GM18907 (cell line): Measurements from ENCODE around the gene HHAT.
"Not testable (repeated sequence)": the region's sequence is repeated elsewhere in the genome, so short reads cannot be mapped to it uniquely, and the experiment has no call there.

ENCODE experiments used
- ATAC-seq: cut with Tn5 transposase; IDR thresholded peaks from one replicate; pipeline ENCODE4 v1.9.1; 2021; ENCODE audit warnings: mild to moderate bottlenecking, moderate library complexity; ENCODE audit not compliant: unreplicated experiment

HHAT gene

DNA sequence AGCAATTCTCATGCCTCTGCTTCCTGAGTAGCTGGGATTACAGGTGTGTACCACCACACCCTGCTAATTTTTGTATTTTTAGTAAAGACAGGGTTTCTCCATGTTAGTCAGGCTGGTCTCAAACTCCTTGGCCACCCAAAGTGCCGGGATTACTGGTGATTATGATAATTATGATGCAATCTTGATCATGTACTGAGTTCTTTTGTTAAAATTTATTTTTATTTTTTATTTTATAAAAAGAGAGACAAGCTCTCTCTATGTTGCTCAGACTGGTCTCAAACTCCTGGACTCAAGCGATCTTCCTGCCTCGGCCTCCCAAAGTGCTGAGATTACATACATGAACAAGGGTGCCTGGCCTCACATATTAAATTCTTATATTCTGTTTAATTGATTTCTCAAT lies 25.6 kb downstream of the HHAT start:
- ATAC-seq = not testable (repeated sequence)

DNA sequence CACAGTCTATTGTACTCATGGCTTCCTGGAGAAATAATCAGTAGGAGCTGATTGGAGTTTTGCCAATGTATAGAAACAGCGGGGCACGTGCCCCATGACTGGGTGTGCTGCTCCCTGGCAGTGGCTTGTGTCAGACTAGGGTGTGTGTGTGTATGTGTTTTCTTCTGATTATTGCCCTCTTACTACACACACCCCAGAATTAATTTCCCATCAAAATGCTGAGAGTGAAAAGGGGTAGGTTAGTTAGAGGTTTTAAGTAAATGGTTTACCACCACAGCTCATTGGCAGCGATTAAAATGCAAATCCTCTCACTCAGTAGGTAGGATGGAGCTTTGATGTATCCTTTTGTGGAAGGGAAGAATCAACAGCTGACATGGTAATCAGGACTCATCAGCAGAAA lies 29.9 kb downstream of the HHAT start:
- no peak for ATAC-seq

DNA sequence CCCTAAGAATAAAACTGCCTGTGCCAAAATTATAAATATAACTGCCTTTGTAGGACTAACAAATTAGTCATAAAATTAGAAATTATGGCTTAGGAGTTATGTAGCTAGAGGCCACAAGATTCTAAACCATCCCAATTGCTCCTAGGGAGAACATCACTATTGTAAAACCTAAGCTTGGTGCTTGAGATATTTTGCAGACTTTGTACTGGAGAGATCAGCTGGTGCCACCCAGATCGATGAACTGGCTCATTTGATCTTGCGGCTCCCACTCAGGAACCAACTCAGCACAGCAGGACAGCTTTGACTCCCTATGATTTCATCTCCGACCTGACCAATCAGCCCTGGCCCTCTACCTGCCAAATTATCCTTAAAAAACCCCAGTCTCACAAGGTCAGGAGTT lies 30.6 kb downstream of the HHAT start:
- no peak for ATAC-seq

DNA sequence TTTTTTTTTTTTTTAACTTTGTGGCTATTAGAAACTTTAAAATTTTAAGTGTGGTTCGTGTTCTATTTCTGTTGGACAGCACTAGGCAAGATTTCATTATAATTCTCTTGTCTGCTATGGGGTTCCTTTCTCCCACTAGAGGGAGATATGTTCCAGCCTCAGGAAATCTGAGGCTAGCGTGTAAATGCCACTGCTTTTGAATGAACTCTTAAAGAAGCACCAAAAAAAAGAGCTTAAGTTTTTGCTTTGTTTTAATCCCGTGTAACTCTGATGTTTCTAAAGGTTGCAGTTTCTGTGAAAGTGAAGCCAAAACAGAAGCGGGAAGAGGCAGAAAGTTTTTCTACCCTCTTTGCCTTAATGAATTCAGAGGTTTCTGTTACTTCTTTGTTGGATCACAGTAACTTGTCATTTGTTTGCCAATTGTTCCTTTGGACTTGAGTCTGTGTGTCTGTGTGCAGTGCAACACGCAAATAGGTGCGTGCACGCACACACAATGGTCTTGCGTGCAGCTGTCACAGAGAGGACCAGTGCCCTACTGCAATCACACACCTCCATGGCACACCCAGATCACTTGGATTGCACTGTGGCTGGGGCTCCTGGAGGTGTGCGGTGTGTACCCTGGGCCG lies 32.3 kb downstream of the HHAT start:
- peak; percentile 85 for ATAC-seq

DNA sequence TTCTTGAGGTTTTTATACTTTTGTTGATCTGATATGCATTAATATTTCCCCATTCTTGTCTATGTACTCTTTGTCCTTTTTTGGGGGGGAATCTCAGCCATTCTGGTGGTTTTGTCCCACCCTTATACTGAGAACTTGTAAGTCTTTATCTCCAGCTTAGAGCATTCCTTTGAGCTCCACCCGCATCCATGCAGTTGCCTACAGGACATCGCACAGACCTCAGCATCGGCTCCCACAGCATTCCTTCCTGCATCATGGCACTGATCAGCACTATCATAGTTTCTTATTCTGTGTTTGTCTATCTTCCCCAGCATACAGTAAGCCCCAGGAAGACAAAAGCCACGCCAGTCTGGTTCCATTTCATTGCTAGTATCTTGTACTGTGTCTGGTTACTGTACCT lies 33.0 kb downstream of the HHAT start:
- ATAC-seq = no peak

DNA sequence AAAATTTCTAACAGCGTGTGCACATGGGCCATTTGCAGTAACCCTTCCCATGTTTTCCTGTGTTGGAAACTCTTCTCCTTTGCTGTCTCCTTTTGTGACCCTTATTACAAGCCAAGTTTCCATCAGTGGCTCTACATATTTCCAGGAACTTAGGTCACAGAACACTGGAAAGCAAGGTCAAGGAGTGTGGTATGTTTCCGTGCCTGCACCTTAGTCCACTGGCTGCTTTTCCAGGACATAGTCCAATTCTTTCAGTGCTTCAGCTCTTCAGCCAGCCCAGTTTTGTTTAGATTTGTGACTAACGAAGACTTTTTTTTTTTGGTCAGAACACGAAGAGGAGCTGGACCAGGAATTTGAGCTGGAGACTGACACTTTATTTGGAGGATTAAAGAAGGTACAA lies 33.8 kb downstream of the HHAT start:
- no peak for ATAC-seq

DNA sequence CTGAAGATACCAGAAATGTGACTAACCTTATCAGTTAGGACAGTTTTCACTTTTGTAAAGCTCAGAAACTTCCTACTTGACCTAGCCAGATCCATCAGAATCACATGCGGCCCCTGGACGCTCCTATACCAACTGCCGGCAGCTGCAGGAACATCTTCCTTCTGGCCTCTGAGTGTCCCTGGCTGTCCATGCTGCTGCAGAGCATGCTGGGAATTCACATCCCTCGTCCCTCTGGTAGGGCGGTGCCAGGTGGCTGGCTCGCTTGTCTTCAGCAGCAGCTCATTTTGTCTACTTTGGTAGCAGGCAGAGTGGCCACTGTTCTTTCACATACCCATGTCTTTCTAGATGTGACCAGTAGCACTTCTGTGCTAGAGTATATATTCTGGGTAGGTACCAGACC lies 34.4 kb downstream of the HHAT start:
- no peak for ATAC-seq

DNA sequence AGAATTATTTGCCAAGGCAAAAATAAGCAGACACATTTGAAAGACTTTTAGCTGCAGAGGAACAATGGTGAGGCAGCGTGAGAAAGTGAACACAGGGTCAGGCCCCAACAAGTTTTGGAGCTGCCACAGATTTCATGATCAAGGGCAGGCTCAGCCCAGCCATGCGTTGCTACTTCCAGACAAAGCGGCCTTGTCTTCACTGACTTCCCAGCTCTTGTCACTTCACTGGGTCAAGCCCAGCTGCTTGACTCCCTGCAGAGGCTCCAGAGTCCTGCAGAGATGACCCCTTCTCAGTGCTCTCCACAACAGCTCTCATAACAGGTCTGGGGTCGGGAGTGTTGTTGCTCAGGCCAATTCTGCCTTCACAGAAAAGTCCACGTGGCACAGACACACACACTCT lies 35.8 kb downstream of the HHAT start:
- no peak for ATAC-seq

DNA sequence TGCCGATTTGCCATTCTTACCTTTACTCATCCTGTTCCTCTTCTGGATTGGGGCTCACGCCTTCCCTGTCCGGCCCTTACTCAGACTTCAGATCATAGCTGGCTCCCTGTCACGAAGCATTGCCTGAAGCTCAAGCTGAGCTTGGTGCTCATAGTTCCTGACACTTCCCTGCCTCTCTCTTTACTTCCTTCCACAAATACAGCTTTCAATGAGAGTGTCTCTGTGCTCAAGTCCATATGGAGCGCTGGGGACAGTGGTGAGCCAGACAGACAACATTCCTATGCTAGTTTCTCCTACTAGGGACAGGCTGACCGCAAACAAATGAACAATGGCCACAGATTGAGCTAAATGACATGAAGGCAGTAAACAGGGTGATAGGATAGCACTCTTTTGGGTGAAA lies 38.1 kb downstream of the HHAT start:
- ATAC-seq = no peak

DNA sequence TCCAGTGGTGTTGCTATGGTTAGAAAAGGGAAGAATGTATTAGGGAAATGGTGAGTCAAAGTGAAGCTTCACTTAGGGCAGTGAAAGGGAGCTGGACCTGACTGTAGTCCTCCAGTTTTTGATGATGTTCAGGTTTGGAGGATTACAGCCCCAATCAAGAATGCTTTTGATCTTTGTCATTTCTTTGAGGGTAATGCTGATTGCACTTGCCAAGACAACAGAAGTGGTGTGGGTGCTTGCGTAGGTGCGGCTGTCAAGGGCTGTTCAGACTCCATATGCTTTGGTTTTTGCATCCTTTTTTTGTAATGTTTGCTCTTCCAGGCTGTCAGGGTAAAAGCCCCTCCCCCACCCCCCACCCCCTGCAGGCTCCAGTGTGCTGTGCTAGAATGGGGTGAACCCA lies 38.9 kb downstream of the HHAT start:
- no peak for ATAC-seq

DNA sequence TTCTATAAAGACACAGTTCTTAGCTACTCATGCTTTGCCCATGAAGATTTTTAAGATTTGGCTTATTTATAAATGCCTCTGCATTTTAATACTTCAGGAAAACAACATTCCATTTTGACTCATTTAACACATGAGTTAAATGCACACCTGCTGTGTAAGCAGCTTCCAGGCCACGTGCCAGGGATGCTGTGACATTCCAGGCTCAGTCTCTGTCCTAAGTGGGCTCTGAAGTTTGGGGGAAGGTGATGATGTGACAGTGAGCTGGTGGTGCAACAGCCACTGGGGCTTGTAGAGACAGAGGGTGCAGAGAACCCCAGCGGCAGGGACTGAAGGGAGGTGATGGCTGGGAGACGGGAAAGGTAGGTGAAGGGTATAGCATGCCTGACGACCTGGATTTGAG lies 40.7 kb downstream of the HHAT start:
- no peak for ATAC-seq

DNA sequence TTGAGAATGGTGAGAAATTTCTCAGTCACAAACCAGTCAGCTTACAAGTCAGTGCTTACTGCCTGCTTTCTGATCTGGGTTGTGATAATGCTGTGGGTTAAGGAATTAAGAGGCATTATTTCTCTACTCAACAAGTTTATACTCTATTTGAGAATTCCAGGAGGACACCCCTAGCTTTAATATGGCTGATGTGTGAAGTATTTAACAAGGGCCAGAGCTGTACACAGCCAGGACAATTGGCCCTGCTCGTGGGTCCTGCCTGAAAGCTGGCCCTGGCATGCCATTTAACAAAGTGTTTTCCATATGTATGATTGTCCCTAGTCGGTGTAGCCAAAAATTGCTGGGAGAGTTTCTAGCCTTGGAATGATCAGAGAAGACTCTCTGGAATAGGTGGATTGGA lies 43.2 kb downstream of the HHAT start:
- ATAC-seq = no peak

DNA sequence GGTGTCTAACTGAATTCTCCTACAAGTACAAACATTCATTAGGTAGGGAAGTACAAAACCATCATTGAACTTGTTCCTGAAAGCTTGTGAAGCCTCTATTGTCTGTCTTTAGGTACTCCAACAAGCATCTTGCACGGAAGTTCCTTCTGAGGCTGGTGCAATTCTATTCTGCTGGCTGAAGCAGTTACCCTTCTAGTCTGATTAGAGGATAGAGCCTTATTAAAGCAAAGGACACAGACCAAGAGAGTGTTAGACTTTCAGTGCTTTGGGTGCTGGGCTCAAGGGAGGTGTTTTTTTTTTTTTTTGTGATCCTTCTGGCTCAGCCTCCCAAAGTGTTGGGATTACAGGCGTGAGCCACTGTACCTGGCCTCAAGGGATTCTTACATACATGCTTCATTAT lies 43.8 kb downstream of the HHAT start:
- no peak for ATAC-seq

DNA sequence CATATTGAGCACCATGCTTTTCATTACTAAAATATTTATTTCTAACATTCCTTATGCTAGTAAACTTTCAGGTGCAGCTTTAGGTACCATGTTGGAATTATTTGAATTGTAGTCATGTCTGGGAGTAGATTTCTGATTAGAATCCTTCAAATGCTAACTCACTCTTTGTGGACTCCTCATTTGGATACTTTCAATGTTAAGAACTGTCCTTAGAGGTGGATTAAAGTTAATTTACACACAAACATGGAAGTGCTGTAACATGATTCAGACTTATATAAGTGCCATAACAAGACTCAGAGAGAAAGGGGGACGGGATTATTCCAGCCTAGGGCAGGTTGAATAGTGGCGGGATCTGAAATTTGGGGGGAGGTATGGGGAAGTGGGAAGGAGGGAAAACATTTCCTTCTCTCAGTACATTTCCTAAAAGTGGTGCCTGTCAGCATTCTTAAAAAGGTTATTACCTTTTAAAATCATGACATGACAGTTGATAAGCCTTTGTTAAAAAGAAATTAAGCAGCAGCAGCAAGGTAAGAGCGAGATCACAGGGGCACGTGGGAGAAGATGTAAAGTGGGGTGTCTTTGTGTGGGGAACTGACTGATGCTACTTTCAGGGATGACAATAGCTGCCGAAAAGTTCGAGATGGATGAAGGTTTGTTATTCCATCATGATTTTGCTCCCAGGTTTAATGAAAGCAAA lies 44.4 kb downstream of the HHAT start:
- ATAC-seq = no peak

DNA sequence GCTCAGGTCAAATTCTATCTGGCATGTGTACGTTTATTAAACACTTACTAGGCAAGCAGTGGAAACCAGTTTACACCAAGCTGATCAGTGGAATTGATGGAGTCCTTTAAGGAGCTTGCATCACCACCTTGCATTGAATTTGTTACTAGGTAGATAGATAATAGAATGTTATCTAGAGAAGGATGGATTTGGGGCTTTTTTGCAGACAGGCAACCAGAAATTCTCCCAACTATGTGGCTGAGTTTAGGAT lies 44.9 kb downstream of the HHAT start:
- ATAC-seq = no peak

DNA sequence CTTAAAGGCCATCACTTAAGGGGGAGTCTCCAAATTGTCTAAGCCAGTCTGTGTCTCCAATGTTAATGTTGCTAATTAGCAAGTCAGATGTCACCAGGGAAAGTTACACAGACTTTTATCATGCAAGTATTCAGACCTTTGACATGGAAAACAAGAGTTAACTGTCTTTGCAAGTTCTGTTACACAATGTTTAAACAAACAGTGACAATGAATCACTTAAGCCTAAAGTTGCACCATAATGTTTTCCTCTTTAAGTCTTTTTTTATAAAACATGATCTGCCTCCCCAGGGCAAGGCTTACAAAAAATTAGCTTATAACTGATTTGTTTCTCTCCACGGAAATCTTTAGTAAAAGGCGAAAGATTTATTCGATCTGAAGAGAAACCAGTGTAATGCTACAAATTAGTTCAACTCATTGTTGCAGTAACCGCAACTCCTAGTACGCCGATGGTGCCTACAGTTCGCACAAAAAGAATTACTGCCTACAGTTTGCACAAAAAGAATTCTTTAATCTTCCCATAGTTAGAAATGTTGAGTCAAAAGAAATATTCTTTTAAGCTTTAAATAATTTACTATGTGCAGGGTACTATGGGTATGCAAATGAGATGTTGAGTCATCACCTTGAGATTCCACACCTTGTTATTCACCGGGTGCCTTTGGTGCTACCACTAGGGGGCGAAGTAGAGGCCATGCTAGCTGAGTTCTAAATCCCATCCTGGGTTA lies 45.3 kb downstream of the HHAT start:
- ATAC-seq = peak; percentile 82

DNA sequence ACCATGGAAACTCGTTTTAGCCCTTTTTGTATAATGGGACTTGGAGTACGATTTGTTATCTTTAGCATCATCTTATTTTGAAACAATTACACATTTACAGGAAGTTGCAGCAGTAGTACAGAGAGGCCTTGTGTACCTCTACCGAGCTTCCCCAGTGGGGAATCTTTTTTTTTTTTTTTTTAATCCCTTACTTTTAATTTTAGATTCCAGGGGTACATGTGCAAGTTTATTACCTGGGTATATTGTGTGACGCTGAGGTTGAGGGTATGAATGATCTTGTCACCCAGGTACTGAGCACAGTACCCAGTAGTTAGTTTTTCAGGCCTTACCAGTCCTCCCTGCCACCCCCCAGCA lies 45.9 kb downstream of the HHAT start:
- ATAC-seq = no peak

DNA sequence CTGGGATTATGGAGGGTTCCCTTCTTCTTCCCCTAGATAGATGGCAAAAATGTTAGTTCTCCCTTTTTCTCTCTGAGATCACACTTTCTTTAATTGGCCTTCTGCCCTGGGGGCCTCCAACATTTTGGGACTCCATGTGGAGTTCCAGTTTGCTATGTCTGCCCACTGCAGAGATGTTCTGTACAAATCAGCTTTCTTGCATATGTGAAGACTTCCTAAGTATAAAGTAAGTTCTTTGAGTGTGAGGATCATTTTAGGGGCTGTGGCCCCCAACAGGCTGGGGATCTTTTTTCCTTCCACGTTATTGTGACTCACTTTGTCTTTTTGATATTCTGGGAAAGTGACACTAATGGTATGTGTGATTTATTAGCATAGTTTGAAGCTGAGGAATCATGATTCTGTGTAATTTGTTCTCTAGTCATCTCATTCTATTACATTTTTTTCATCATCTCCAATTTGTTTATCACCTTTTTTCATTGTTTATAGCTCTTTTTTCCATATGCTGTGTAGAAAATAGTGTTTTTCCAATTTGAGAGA lies 48.2 kb downstream of the HHAT start:
- ATAC-seq = no peak

DNA sequence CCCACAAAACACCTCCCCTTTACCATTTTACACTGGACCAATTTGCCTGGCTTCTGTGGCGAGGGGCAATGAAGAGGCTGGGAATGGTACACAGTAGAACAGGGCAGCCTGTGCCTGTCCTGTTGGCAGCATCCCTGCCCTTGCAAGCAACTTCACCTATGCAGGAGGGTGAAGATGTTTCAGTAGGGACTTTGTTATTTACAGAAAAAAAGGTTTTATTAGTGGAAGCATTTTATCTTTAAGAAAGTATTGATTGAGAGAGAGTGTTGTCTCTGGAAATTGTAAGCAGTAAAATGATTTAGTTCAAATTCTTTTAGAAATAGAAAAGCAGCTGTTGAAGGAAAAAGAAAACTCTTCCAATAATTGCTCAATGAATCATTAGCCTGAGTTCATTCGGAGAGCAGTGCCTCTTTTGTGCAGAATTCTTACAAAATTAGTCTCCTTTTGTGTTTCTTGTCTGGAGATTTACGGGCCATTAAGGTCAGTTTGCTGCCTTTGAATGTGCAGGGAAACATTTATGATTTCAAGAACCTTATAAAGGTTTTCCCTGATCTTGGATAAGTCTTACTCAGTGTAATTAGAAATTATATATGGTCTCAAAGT lies 49.1 kb downstream of the HHAT start:
- ATAC-seq = no peak

DNA sequence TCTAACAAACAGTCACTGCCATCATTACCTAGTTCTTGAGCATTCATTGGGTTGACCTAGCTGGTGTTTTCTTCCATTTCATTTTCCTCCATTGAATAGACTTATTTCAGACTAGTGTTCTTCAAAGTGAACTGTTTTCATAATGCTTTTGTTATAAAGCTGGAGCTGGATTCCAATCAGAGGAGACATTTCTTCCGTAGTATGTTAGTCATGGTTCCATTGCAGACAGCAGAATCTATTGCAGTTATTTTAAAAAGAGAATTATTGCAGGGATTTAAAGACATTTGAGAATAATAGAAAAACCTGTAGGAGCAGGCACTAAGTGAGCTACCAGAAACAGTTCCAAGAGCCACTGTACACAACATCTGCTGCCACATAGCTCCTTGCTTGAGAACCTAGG lies 50.0 kb downstream of the HHAT start:
- no peak for ATAC-seq

DNA sequence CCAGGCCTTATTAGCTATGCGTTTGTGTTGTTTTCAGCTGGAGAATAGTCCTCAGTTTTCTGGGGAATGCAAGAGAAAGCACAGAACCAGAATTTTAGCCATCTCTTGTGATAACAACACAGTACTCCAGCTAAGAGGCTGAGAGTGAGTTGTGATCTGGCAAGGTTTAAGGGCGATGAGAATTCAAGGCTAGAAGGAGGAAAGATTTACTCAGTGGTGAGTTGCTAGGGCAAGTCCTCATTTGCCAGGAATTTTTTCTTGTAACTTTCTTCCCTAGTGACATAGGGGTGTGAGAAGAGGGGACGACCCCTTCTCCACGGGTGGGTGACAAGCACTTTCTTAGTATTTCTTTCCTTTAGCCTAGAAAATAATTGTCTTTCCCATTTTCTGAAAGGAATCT lies 53.2 kb downstream of the HHAT start:
- no peak for ATAC-seq

DNA sequence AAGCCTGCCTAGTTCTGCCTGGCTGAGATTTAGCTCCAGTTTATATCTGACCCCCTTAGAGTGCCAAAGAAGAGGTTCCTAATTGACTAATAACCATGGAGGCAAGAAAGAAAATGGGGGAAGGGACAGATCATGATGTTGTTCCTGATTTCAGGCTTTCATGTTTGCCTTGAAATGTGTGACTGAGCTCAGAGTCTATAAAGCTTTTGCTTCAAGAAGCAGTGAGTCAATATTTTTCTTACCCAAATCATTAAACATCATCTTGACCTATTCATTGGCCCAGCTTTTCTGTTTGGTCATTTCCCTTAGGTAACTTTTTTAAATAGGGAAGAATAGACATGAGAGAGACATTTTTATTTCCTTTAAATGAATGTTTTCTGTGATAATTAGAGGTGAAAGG lies 55.9 kb downstream of the HHAT start:
- ATAC-seq = no peak
